HL-60/S4 (cell line): ENCODE results near the gene LIPN.
"Not testable (repeated sequence)": the region's sequence is repeated elsewhere in the genome, so short reads cannot be mapped to it uniquely, and the experiment has no call there.

Source experiments
- in situ Hi-C: fragments of 300-500 bp; cut with MboI; formaldehyde crosslinking; loops from 2 replicates; pipeline ENCODE4 v1.14.3; 2022; ENCODE audit warnings: low sequenced_read_pairs

The LIPN gene

GRCh38 chr10:88759366-88760101, at the start of gene LIPN:
Gene LIPN (plus strand): TSS chr10:88760020. CDS start chr10:88761406, 1,386 bp downstream.
- in situ Hi-C loops: no loop called here

- in situ Hi-C loops: no loop called here
These were observed 44.3 kb upstream of the LIPN start for GRCh38 chr10:88715517-88715916.

- in situ Hi-C loops: no loop called here
These were observed 38.4 kb upstream of the LIPN start for GRCh38 chr10:88721392-88721791.

GRCh38 chr10:88725798-88726197, 34.0 kb upstream of the LIPN start:
- in situ Hi-C loops: no loop called here

- in situ Hi-C loops: no loop called here
These were observed 31.6 kb upstream of the LIPN start for GRCh38 chr10:88728107-88728763.

- in situ Hi-C loops: no loop called here
These were observed 29.0 kb upstream of the LIPN start for GRCh38 chr10:88730864-88731263.

- in situ Hi-C loops: no loop called here
These were observed 28.5 kb upstream of the LIPN start for GRCh38 chr10:88731296-88731695.

- in situ Hi-C loops: no loop called here
These were observed 26.6 kb upstream of the LIPN start for GRCh38 chr10:88733215-88733614.

- in situ Hi-C loops: no loop called here
These were observed 24.2 kb upstream of the LIPN start for GRCh38 chr10:88735661-88736060.

- in situ Hi-C loops: not testable (repeated sequence)
These were observed 17.9 kb upstream of the LIPN start for GRCh38 chr10:88741921-88742320.

- in situ Hi-C loops: no loop called here
These were observed 17.4 kb upstream of the LIPN start for GRCh38 chr10:88742448-88742847.

- in situ Hi-C loops: no loop called here
These were observed 15.8 kb upstream of the LIPN start for GRCh38 chr10:88744002-88744401.

- in situ Hi-C loops: no loop called here
These were observed 14.2 kb upstream of the LIPN start for GRCh38 chr10:88745633-88746032.

- in situ Hi-C loops: no loop called here
These were observed 5.5 kb upstream of the LIPN start for GRCh38 chr10:88754287-88754686.

- in situ Hi-C loops: no loop called here
These were observed 4.1 kb upstream of the LIPN start for GRCh38 chr10:88755753-88756152.

- in situ Hi-C loops: no loop called here
These were observed 3.2 kb upstream of the LIPN start for GRCh38 chr10:88756660-88757059.

- in situ Hi-C loops: no loop called here
These were observed 3.1 kb downstream of the LIPN start for GRCh38 chr10:88762906-88763305.

- in situ Hi-C loops: no loop called here
These were observed 3.6 kb downstream of the LIPN start for GRCh38 chr10:88763441-88763840.

- in situ Hi-C loops: no loop called here
These were observed 4.3 kb downstream of the LIPN start for GRCh38 chr10:88764110-88764509.

GRCh38 chr10:88765816-88766215, 6.0 kb downstream of the LIPN start:
- in situ Hi-C loops: no loop called here

- in situ Hi-C loops: no loop called here
These were observed 9.6 kb downstream of the LIPN start for GRCh38 chr10:88769384-88769783.

GRCh38 chr10:88781206-88781605, 21.4 kb downstream of the LIPN start:
- in situ Hi-C loops: no loop called here

- in situ Hi-C loops: no loop called here
These were observed 22.4 kb downstream of the LIPN start for GRCh38 chr10:88782222-88782621.
